Measurements from ENCODE around the gene CFAP90. TPM values are rescaled to one million over a fixed set of nuclear protein-coding genes. Genes with fewer than 3 reads are reported as not detected.

CFAP90 gene
- polyA plus RNA-seq, 1 donor from 2014 or later: 0.45 TPM

GRCh38 chr5:7842531-7842930 lies 8.4 kb downstream of the CFAP90 start:
- TF ChIP-seq SMC3 (conservative IDR thresholded peaks at IDR 0.05; ENCODE audit: poor library complexity) (no peak), MXI1 (conservative IDR thresholded peaks at IDR 0.05; ENCODE audit: poor library complexity, severe bottlenecking) (no peak), TAF1 (IDR thresholded peaks at IDR 0.05; ENCODE audit: low read depth) (no peak), POLR2AphosphoS5 (IDR thresholded peaks at IDR 0.05) (no peak), EZH2 (IDR thresholded peaks at IDR 0.05; ENCODE audit: borderline replicate concordance, insufficient read depth, low read length, poor library complexity, severe bottlenecking) (no peak), CTCF (IDR thresholded peaks at IDR 0.05; ENCODE audit: poor library complexity, severe bottlenecking) (no peak), EP300 (conservative IDR thresholded peaks at IDR 0.05; ENCODE audit: poor library complexity, severe bottlenecking) (no peak), RAD21 (conservative IDR thresholded peaks at IDR 0.05) (no peak), REST (IDR thresholded peaks at IDR 0.05; ENCODE audit: borderline replicate concordance) (no peak)
- no peaks in the 10 kb centered on the region for H3K79me2 ChIP-seq (replicated peaks; ENCODE audit: insufficient read depth, low read length)
- H3F3A ChIP-seq (ENCODE audit: insufficient read depth, low read length, poor library complexity, severe bottlenecking): no peaks in the 10 kb centered on the region
- H2AFZ ChIP-seq (ENCODE audit: low read depth, low read length): no peak overlapping the region
- no peaks in the 10 kb centered on the region for H3K9me3 ChIP-seq (ENCODE audit: low read length)
- H3K27ac ChIP-seq (ENCODE audit: low read length): no peak overlapping the region
- no peaks in the 10 kb centered on the region for H4K20me1 ChIP-seq (ENCODE audit: insufficient read depth)
- H3K9ac ChIP-seq (ENCODE audit: low read length): no peak overlapping the region
- no peak overlapping the region for H3K4me2 ChIP-seq (ENCODE audit: low read length)
- H3K4me3 ChIP-seq (ENCODE audit: low read length): no peak overlapping the region
- no peaks in the 10 kb centered on the region for H3K27me3 ChIP-seq (ENCODE audit: insufficient read depth, low read depth, low read length)
- no peaks in the 10 kb centered on the region for H3K36me3 ChIP-seq (ENCODE audit: insufficient read depth, low read length)
- H3K9me2 ChIP-seq (ENCODE audit: insufficient read depth, low read length): no peaks in the 10 kb centered on the region

GRCh38 chr5:7837403-7837802 lies 13.5 kb downstream of the CFAP90 start:
- no peak overlapping the region for H3K4me3 ChIP-seq (ENCODE audit: low read length)
- TF ChIP-seq EZH2 (IDR thresholded peaks at IDR 0.05; ENCODE audit: borderline replicate concordance, insufficient read depth, low read length, poor library complexity, severe bottlenecking) (no peak), MXI1 (conservative IDR thresholded peaks at IDR 0.05; ENCODE audit: poor library complexity, severe bottlenecking) (no peak), SMC3 (conservative IDR thresholded peaks at IDR 0.05; ENCODE audit: poor library complexity) (no peak), CTCF (IDR thresholded peaks at IDR 0.05; ENCODE audit: poor library complexity, severe bottlenecking) (no peak), POLR2AphosphoS5 (IDR thresholded peaks at IDR 0.05) (no peak), REST (IDR thresholded peaks at IDR 0.05; ENCODE audit: borderline replicate concordance) (no peak), RAD21 (conservative IDR thresholded peaks at IDR 0.05) (no peak), TAF1 (IDR thresholded peaks at IDR 0.05; ENCODE audit: low read depth) (no peak), EP300 (conservative IDR thresholded peaks at IDR 0.05; ENCODE audit: poor library complexity, severe bottlenecking) (no peak)
- H3F3A ChIP-seq (ENCODE audit: insufficient read depth, low read length, poor library complexity, severe bottlenecking): no peaks in the 10 kb centered on the region
- no peaks in the 10 kb centered on the region for H3K9me2 ChIP-seq (ENCODE audit: insufficient read depth, low read length)
- no peaks in the 10 kb centered on the region for H3K9me3 ChIP-seq (ENCODE audit: low read length)
- H3K79me2 ChIP-seq (replicated peaks; ENCODE audit: insufficient read depth, low read length): no peaks in the 10 kb centered on the region
- no peaks in the 10 kb centered on the region for H3K36me3 ChIP-seq (ENCODE audit: insufficient read depth, low read length)
- no peaks in the 10 kb centered on the region for H4K20me1 ChIP-seq (ENCODE audit: insufficient read depth)
- H3K27ac ChIP-seq (ENCODE audit: low read length): no peak overlapping the region
- H3K4me2 ChIP-seq (ENCODE audit: low read length): no peak overlapping the region
- no peak overlapping the region for H3K9ac ChIP-seq (ENCODE audit: low read length)
- H2AFZ ChIP-seq (ENCODE audit: low read depth, low read length): no peak overlapping the region
- H3K27me3 ChIP-seq (ENCODE audit: insufficient read depth, low read depth, low read length): no peaks in the 10 kb centered on the region

Data from neural cell (in vitro differentiated cells).